Measurements from ENCODE around the gene CLCNKB.

- TF ChIP-seq, protein P1, sequence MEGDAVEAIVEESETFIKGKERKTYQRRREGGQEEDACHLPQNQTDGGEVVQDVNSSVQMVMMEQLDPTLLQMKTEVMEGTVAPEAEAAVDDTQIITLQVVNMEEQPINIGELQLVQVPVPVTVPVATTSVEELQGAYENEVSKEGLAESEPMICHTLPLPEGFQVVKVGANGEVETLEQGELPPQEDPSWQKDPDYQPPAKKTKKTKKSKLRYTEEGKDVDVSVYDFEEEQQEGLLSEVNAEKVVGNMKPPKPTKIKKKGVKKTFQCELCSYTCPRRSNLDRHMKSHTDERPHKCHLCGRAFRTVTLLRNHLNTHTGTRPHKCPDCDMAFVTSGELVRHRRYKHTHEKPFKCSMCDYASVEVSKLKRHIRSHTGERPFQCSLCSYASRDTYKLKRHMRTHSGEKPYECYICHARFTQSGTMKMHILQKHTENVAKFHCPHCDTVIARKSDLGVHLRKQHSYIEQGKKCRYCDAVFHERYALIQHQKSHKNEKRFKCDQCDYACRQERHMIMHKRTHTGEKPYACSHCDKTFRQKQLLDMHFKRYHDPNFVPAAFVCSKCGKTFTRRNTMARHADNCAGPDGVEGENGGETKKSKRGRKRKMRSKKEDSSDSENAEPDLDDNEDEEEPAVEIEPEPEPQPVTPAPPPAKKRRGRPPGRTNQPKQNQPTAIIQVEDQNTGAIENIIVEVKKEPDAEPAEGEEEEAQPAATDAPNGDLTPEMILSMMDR (IDR thresholded peaks at IDR 0.05), result no peak
- TF ChIP-seq POLR2A (IDR thresholded peaks at IDR 0.05), result no peak
Measured at GRCh38 chr1:16090076-16090826, 46.7 kb downstream of the CLCNKB start.
